ENCODE results near the gene DGAT2L6. TPM values are rescaled to one million over a fixed set of nuclear protein-coding genes. Genes with fewer than 3 reads are reported as not detected.

Gene DGAT2L6
- total RNA-seq, 2 donors from 2014 or later, result not detected

Other genes with a start within 250 kb of the DGAT2L6 start
- gene AWAT2, start 127.5 kb upstream of the DGAT2L6 start, total RNA-seq, result not detected
- gene OTUD6A, start 115.0 kb upstream of the DGAT2L6 start, total RNA-seq, result not detected
- gene IGBP1, start 44.0 kb upstream of the DGAT2L6 start, total RNA-seq, result 10 to 100 TPM; 26.2 to 30.5 TPM
- gene AWAT1, start 57.2 kb downstream of the DGAT2L6 start, total RNA-seq, result not detected
- gene P2RY4, start 82.7 kb downstream of the DGAT2L6 start, total RNA-seq, result under 1 TPM; 0.36 to 0.40 TPM
- gene ARR3, start 90.9 kb downstream of the DGAT2L6 start, total RNA-seq, result not detected
- gene RAB41, start 104.7 kb downstream of the DGAT2L6 start, total RNA-seq, result not detected
- 10 to 100 TPM; 27.9 to 28.3 TPM for gene PDZD11, start 112.4 kb downstream of the DGAT2L6 start, total RNA-seq
- 10 to 100 TPM; 17.2 to 29.8 TPM for gene KIF4A, start 112.6 kb downstream of the DGAT2L6 start, total RNA-seq
- gene GDPD2, start 245.8 kb downstream of the DGAT2L6 start, total RNA-seq, result under 1 TPM; 0.17 to 0.81 TPM